ENCODE results near the gene SFMBT2. TPM values are rescaled to one million over a fixed set of nuclear protein-coding genes. Genes with fewer than 3 reads are reported as not detected.

The SFMBT2 gene
- total and polyA plus RNA-seq, 2 of the 13 experiments (the other 11 are each of a cell fraction or from before 2014, with no cell fraction given) = 0.01 to 0.02 TPM

- Histone ChIP-seq H2AFZ (ENCODE audit: low read length) (no peak overlapping the region), H3K27ac (ENCODE audit: extremely low read length, insufficient read depth, low read length) (no peak overlapping the region), H3K4me2 (ENCODE audit: low read depth, low read length) (no peak overlapping the region), H4K20me1 (ENCODE audit: insufficient read depth, low read length) (no peaks in the 10 kb centered on the region), H3K4me1 (ENCODE audit: insufficient read depth, low read length) (no peaks in the 10 kb centered on the region), H3K27me3 (ENCODE audit: control insufficient read depth in 1 of 2, insufficient read depth in 2 of 2, low read length in 2 of 2) (peaks cover 0 to 8% of the 10 kb centered on the region in 2 experiments; a peak in 1 of 5 replicates), H3K4me3 (replicated peaks in 1 of 3; ENCODE audit: insufficient read depth in 1 of 3, low read depth in 2 of 3, low read length in 3 of 3) (no peak overlapping the region), H3K36me3 (replicated peaks in 1 of 2; ENCODE audit: control insufficient read depth in 1 of 2, insufficient read depth in 2 of 2, low read length in 2 of 2) (no peaks in the 10 kb centered on the region), H3K79me2 (ENCODE audit: insufficient read depth, low read length) (no peaks in the 10 kb centered on the region), H3K9ac (ENCODE audit: insufficient read depth, low read depth, low read length) (no peak overlapping the region), H3K9me3 (ENCODE audit: low read length) (no peaks in the 10 kb centered on the region)
- ATAC-seq (no peak), DNase-seq (ENCODE audit: low spot score) (no peak), FAIRE-seq (no peak)
- WGBS (ENCODE audit: low lambda C conversion rate) = 31% methylated on average over 17 of the region's 17 CpGs
- intact Hi-C loops (cut with micrococcal nuclease; ENCODE audit: unreplicated experiment) = no loop called here
- ChIA-PET POLR2A (no interaction called here), CTCF (ENCODE audit: low intra/inter-chr PET ratio, low total read pairs) (no interaction called here)
- in situ Hi-C loops (cut with HindIII; ENCODE audit: extremely low pct_ligation_motif_present, low pct_unique_long_range_greater_than_20kb) = no loop called here
- BruUV-seq (replicated peaks) = no TSS peak
- no peak for TF ChIP-seq RCOR2 (CRISPR knock-in tag; IDR thresholded peaks at IDR 0.05)
- TF ChIP-seq ZNF10 (CRISPR knock-in tag; IDR thresholded peaks at IDR 0.05; ENCODE audit: borderline replicate concordance, low read depth) = no peak
- TF ChIP-seq CBX1 (IDR thresholded peaks at IDR 0.05; ENCODE audit: low read depth) = no peak
- TF ChIP-seq MAZ (IDR thresholded peaks at IDR 0.05; ENCODE audit: borderline replicate concordance, low read depth, low read length) = no peak
- TF ChIP-seq MAZ (CRISPR knock-in tag; IDR thresholded peaks at IDR 0.05; ENCODE audit: low read depth) = no peak
- TF ChIP-seq ZSCAN30 (CRISPR knock-in tag; IDR thresholded peaks at IDR 0.05) = no peak
- TF ChIP-seq NR3C1 (CRISPR knock-in tag; IDR thresholded peaks at IDR 0.05) = no peak
- TF ChIP-seq SUZ12 (IDR thresholded peaks at IDR 0.05; ENCODE audit: low read depth, low read length) = no peak
- TF ChIP-seq ZNF619 (CRISPR knock-in tag; IDR thresholded peaks at IDR 0.05) = no peak
- TF ChIP-seq ZNF605 (CRISPR knock-in tag; IDR thresholded peaks at IDR 0.05) = no peak
- TF ChIP-seq, protein P1, sequence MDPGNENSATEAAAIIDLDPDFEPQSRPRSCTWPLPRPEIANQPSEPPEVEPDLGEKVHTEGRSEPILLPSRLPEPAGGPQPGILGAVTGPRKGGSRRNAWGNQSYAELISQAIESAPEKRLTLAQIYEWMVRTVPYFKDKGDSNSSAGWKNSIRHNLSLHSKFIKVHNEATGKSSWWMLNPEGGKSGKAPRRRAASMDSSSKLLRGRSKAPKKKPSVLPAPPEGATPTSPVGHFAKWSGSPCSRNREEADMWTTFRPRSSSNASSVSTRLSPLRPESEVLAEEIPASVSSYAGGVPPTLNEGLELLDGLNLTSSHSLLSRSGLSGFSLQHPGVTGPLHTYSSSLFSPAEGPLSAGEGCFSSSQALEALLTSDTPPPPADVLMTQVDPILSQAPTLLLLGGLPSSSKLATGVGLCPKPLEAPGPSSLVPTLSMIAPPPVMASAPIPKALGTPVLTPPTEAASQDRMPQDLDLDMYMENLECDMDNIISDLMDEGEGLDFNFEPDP (CRISPR knock-in tag; conservative IDR thresholded peaks at IDR 0.05) = no peak
- no peak for TF ChIP-seq DZIP1 (CRISPR knock-in tag; IDR thresholded peaks at IDR 0.05)
- no peak for TF ChIP-seq ZNF790 (CRISPR knock-in tag; IDR thresholded peaks at IDR 0.05; ENCODE audit: borderline replicate concordance)
- TF ChIP-seq YEATS2 (CRISPR knock-in tag; IDR thresholded peaks at IDR 0.05; ENCODE audit: borderline replicate concordance) = no peak
- TF ChIP-seq ZNF749 (CRISPR knock-in tag; IDR thresholded peaks at IDR 0.05; ENCODE audit: borderline replicate concordance) = no peak
- no peak for TF ChIP-seq ZNF282 (IDR thresholded peaks at IDR 0.05; ENCODE audit: partially characterized antibody)
- TF ChIP-seq FOXJ3 (CRISPR knock-in tag; IDR thresholded peaks at IDR 0.05; ENCODE audit: borderline replicate concordance) = no peak
- no peak for TF ChIP-seq CBFB (CRISPR knock-in tag; IDR thresholded peaks at IDR 0.05)
Measured at GRCh38 chr10:7117806-7118674, 292.8 kb downstream of the SFMBT2 start.

Data from HepG2 (cell line).